ENCODE data around the gene CD274.
"Not testable (repeated sequence)": the region's sequence is repeated elsewhere in the genome, so short reads cannot be mapped to it uniquely, and the experiment has no call there.

DNA sequence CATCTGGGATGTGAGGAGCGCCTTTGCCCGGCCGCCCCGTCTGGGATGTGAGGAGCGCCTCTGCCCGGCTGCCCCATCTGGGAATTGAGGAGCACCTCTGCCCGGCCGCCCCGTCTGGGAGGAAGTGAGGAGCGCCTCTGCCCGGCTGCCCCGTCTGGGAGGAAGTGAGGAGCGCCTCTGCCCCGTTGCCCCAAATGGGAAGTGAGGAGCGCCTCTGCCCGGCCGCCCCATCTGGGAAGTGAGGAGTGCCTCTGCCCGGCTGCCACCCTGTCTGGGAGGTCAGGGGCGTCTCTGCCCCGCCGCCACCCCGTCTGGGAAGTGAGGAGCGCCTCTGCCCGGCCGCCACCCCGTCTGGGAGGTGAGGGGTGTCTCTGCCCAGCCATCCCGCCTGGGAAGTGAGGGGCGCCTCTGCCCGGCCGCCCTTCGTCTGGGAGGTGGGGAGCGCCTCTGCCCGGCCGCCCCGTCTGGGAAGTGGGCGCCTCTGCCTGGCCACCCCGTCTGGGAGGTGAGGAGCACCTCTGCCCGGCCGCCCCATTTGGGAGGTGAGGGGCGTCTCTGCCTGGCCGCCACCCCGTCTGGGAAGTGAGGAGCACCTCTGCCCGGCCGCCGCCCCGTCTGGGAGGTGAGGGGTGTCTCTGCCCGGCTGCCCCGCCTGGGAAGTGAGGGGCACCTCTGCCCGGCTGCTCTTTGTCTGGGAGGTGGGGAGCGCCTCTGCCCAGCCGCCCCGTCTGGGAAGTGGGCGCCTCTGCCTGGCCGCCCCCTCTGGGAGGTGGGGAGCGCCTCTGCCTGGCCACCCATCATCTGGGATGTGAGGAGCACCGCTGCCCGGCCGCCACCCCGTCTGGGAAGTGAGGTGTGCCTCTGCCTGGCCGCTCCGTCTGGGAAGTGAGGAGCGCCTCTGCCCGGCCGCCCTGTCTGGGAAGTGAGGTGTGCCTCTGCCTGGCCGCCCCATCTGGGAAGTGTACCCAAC is 16.2 kb upstream of the CD274 start:
- not testable (repeated sequence) for TF ChIP-seq CTCF, POLR2A (IDR thresholded peaks at IDR 0.05)

Data from vagina (tissue), 2 donors.